Measurements from ENCODE around the gene KIT. TPM values are rescaled to one million over a fixed set of nuclear protein-coding genes. Genes with fewer than 3 reads are reported as not detected.

KIT gene
- polyA plus RNA-seq, 1 donor from 2014 or later: not detected

- no peak overlapping the region for H3K27ac Mint-ChIP-seq
- H3K27me3 Mint-ChIP-seq: no peaks in the 10 kb centered on the region
- peaks cover 15 to 22% (median 20%) of the 10 kb centered on the region in 3 donors for H3K4me1 Mint-ChIP-seq
- peaks cover under 1% of the 10 kb centered on the region for H3K36me3 Mint-ChIP-seq
- H3K4me3 Mint-ChIP-seq: no peak overlapping the region
- H3K9me3 Mint-ChIP-seq: no peaks in the 10 kb centered on the region
Observed at GRCh38 chr4:54731552-54731951, 73.8 kb downstream of the KIT start.

GRCh38 chr4:54731976-54732375 lies 74.2 kb downstream of the KIT start:
- no peaks in the 10 kb centered on the region for H3K27me3 Mint-ChIP-seq
- H3K36me3 Mint-ChIP-seq: no peaks in the 10 kb centered on the region
- H3K9me3 Mint-ChIP-seq: no peaks in the 10 kb centered on the region
- no peak overlapping the region for H3K4me3 Mint-ChIP-seq
- peaks cover 15 to 21% (median 19%) of the 10 kb centered on the region in 3 donors for H3K4me1 Mint-ChIP-seq
- H3K27ac Mint-ChIP-seq: no peak overlapping the region

- no peaks in the 10 kb centered on the region for H3K27me3 Mint-ChIP-seq
- H3K9me3 Mint-ChIP-seq: no peaks in the 10 kb centered on the region
- no peak overlapping the region for H3K4me3 Mint-ChIP-seq
- H3K4me1 Mint-ChIP-seq: peaks cover 0 to under 1% (median under 1%) of the 10 kb centered on the region in 3 donors
- no peaks in the 10 kb centered on the region for H3K36me3 Mint-ChIP-seq
- H3K27ac Mint-ChIP-seq: no peak overlapping the region
Observed at GRCh38 chr4:54737421-54737820, 79.7 kb downstream of the KIT start.

DNA sequence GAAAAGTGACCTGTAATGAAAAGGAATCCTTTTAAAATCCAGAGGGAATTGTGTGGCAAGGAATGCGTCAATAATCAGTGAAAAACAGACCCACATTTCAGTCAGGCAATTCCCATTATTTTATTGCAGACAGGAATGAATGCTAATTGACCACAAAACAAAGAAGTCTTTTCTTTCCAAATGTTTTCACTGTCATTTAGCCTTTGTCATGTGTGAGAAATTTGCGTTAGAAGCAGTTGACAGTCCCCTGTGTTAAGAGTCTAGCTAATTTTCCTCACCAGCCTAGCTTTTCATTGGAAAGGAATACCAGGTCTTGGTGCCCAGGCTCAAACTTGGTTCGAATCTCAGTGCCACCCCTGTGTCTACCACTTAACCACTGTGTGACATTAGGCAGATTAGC lies 83.4 kb downstream of the KIT start:
- no peak overlapping the region for H3K4me3 Mint-ChIP-seq
- no peak overlapping the region for H3K27ac Mint-ChIP-seq
- peaks cover 2 to 9% (median 3%) of the 10 kb centered on the region in 3 donors for H3K9me3 Mint-ChIP-seq

GRCh38 chr4:54742636-54743399 lies 85.1 kb downstream of the KIT start:
- H3K4me3 Mint-ChIP-seq: peak overlapping the region in 1 of 4 donors; percentile 54
- H3K36me3 Mint-ChIP-seq: no peaks in the 10 kb centered on the region
- peak overlapping the region in 1 of 3 donors; percentile 15 for H3K27ac Mint-ChIP-seq
- peaks cover 2 to 9% (median 3%) of the 10 kb centered on the region in 3 donors for H3K9me3 Mint-ChIP-seq
- peaks cover 0 to 5% (median 5%) of the 10 kb centered on the region in 3 donors for H3K4me1 Mint-ChIP-seq
- H3K27me3 Mint-ChIP-seq: peaks cover 3% of the 10 kb centered on the region

More for the DNA sequence above, 83.4 kb downstream of the KIT start:
- Mint-ChIP-seq H3K36me3 (no peaks in the 10 kb centered on the region), H3K27me3 (peaks cover 3% of the 10 kb centered on the region), H3K4me1 (peaks cover 0 to 5% (median 5%) of the 10 kb centered on the region in 3 donors)

DNA sequence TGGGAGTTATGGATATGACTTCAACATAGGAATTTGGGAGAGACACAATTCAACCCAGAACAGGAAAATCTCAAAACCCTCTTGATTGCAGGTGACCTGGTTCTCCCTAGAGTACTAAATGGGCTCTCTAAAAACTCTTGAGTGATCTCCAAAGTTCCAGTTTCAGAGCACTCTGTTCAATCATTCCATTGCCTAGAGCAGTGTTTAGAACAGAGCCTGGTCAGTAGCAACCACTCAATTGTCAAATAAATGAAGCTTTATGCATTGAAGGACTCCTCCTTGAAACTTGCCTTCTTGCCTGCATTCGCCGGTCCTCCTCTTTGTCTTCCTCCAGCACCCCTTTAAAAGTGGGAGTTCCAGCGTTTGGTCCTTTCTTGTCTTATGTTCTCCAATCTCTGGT lies 85.8 kb downstream of the KIT start:
- Mint-ChIP-seq H3K36me3 (no peaks in the 10 kb centered on the region), H3K27me3 (peaks cover 3% of the 10 kb centered on the region), H3K4me3 (no peak overlapping the region), H3K4me1 (peaks cover 0 to 5% (median 5%) of the 10 kb centered on the region in 3 donors), H3K9me3 (peaks cover 2 to 9% (median 3%) of the 10 kb centered on the region in 3 donors), H3K27ac (peak overlapping the region in 1 of 3 donors; percentile 25)

DNA sequence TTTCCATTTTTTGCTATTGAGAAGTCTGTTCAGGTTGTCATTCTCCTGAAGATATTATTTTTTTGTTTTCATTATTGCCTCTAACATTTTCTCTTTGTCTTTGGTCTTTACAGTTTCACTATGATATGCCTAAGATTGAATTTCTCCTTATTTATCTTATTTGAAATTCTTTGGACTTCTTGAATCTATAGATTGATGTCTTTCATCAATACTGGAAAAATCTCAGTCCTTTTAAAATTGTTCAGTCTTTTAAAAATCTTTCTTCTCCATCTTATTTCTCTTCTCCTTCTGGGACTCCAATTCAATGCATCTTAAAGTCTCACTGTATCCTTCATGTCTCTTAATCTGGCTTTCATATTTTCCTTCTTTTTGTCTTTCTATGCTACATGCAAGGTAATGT lies 86.7 kb downstream of the KIT start:
- H3K4me1 Mint-ChIP-seq: peaks cover 0 to 5% (median 5%) of the 10 kb centered on the region in 3 donors
- no peak overlapping the region for H3K27ac Mint-ChIP-seq
- H3K9me3 Mint-ChIP-seq: peaks cover 2 to 9% (median 3%) of the 10 kb centered on the region in 3 donors
- H3K36me3 Mint-ChIP-seq: no peaks in the 10 kb centered on the region
- no peak overlapping the region for H3K4me3 Mint-ChIP-seq
- H3K27me3 Mint-ChIP-seq: peaks cover 3% of the 10 kb centered on the region

DNA sequence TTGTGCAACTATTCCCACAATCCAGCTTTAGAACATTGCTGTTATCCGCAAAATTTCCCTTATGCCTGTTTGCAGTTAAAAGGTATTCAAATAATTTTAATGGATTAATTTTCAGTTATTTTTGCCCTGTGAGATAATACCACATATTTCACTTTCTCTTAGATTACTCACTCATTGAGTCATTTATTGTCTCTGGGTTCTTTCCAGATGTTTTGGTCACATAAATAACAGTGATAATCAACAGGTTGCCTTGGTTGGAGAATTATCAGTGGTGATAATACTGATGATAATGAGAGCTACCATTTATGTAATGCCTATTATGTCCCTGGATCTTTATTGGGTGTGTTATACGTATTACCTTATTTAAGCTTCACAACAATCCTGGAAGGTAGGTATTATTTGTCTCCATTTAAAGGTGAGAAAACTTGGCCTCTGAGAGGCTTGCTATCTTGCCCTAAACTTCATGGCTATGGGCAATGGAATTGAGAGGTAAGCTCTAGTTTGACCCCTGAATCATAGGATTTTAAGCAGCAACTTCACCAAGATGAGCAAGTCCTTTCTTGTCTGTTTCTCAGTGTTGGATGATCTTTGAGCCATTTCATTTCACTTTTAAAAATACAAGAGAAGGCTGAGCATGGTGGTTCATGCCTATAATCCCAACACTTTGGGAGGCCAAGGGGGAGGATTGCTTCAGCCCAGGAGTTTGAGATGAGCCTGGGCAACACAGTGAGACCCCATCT lies 87.4 kb downstream of the KIT start:
- peaks cover 2 to 9% (median 3%) of the 10 kb centered on the region in 3 donors for H3K9me3 Mint-ChIP-seq
- H3K27ac Mint-ChIP-seq: no peak overlapping the region
- H3K4me3 Mint-ChIP-seq: no peak overlapping the region
- H3K4me1 Mint-ChIP-seq: peaks cover 0 to 5% (median 5%) of the 10 kb centered on the region in 3 donors
- no peaks in the 10 kb centered on the region for H3K36me3 Mint-ChIP-seq
- H3K27me3 Mint-ChIP-seq: peaks cover 4% of the 10 kb centered on the region

DNA sequence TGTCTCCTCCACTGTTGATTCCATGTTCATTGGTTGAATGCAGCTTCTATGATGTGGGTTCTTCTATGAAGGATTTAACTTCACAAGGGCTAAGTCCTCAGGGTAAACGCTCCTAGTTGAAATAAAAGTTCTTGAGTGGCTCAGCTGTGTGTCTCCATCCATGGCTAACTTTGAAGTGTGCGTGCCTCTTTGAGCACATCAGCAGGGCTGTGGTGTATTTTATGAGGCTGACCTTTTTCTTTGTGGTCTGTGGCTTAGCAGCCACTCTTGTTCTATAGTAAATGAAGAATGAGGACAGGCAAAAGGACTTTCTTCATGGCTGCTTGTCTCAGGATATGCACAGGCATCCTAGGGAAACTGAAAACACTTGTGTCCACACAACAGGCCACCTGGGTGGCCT lies 88.5 kb downstream of the KIT start:
- Mint-ChIP-seq H3K4me1 (peaks cover 0 to 5% (median 5%) of the 10 kb centered on the region in 3 donors), H3K36me3 (no peaks in the 10 kb centered on the region), H3K4me3 (no peak overlapping the region), H3K27ac (no peak overlapping the region), H3K9me3 (peaks cover 2 to 9% (median 3%) of the 10 kb centered on the region in 3 donors), H3K27me3 (peaks cover 6% of the 10 kb centered on the region)

DNA sequence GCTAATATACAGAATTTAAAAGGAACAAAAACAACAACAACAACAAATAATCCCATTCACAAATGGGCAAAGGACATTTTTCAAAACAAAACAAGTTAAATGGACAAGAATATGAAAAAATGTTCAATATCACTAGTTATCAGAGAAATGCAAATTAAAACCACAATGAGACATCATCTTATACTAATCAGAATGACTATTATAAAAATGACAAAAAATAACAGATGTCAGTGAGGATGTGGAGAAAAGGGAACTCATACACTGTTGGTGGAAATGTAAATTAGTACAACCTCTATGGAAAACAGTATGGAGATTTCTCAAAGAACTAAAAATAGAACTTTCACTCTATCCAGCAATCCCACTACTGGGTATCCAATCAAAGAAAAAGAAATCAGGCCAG lies 92.6 kb downstream of the KIT start:
- peaks cover 4% of the 10 kb centered on the region for H3K27me3 Mint-ChIP-seq
- H3K4me3 Mint-ChIP-seq: no peak overlapping the region
- H3K36me3 Mint-ChIP-seq: no peaks in the 10 kb centered on the region
- no peaks in the 10 kb centered on the region for H3K4me1 Mint-ChIP-seq
- no peaks in the 10 kb centered on the region for H3K9me3 Mint-ChIP-seq
- H3K27ac Mint-ChIP-seq: no peak overlapping the region

- Mint-ChIP-seq H3K27ac (no peak overlapping the region), H3K9me3 (peaks cover 3 to 8% (median 6%) of the 10 kb centered on the region in 3 donors), H3K4me3 (no peak overlapping the region), H3K4me1 (peaks cover 0 to 3% (median 0%) of the 10 kb centered on the region in 3 donors), H3K27me3 (peaks cover 4% of the 10 kb centered on the region), H3K36me3 (no peaks in the 10 kb centered on the region)
Observed at GRCh38 chr4:54754394-54754793, 96.6 kb downstream of the KIT start.

GRCh38 chr4:54764476-54764875 lies 106.7 kb downstream of the KIT start:
- Mint-ChIP-seq H3K27me3 (no peaks in the 10 kb centered on the region), H3K4me1 (peaks cover 11 to 16% (median 16%) of the 10 kb centered on the region in 3 donors), H3K36me3 (no peaks in the 10 kb centered on the region), H3K4me3 (no peak overlapping the region), H3K27ac (no peak overlapping the region), H3K9me3 (peaks cover 4 to 25% (median 19%) of the 10 kb centered on the region in 3 donors)

GRCh38 chr4:54767376-54767775 lies 109.6 kb downstream of the KIT start:
- Mint-ChIP-seq H3K27me3 (no peaks in the 10 kb centered on the region), H3K36me3 (no peaks in the 10 kb centered on the region), H3K9me3 (peaks cover 5 to 12% (median 10%) of the 10 kb centered on the region in 3 donors), H3K4me1 (peaks cover 2 to 7% (median 2%) of the 10 kb centered on the region in 3 donors), H3K27ac (no peak overlapping the region), H3K4me3 (no peak overlapping the region)

GRCh38 chr4:54773022-54773421 lies 115.3 kb downstream of the KIT start:
- Mint-ChIP-seq H3K4me1 (no peaks in the 10 kb centered on the region), H3K36me3 (no peaks in the 10 kb centered on the region), H3K27me3 (no peaks in the 10 kb centered on the region), H3K27ac (no peak overlapping the region), H3K4me3 (no peak overlapping the region), H3K9me3 (peaks cover 0 to 6% (median 6%) of the 10 kb centered on the region in 3 donors)

DNA sequence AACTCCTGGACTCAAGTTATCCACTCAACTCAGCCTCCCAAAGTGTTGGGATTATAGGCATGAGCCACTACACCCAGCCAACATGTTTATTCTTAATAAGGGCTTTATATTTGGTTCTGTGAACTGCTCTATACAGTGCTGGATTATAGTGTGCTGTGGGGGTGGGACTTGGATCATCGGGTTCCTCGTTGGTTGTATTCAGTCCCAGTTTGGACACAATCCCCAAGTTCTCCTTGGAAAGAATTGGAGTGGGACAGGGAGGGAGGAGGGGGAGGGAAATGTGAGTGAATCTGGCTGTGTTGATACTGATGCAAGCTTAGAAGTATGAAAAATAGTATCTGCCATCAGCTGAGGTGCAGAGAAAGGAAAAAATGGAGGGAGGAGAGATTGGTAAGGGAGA lies 121.3 kb downstream of the KIT start:
- Mint-ChIP-seq H3K4me3 (no peak overlapping the region), H3K27ac (no peak overlapping the region), H3K9me3 (peaks cover 0 to 3% (median 0%) of the 10 kb centered on the region in 3 donors), H3K27me3 (peaks cover 2% of the 10 kb centered on the region), H3K4me1 (peaks cover 0 to 2% (median 2%) of the 10 kb centered on the region in 3 donors), H3K36me3 (peaks cover 2% of the 10 kb centered on the region)
